Measurements from ENCODE around the gene BMERB1.
"Not testable (repeated sequence)": the region's sequence is repeated elsewhere in the genome, so short reads cannot be mapped to it uniquely, and the experiment has no call there.

The BMERB1 gene

DNA sequence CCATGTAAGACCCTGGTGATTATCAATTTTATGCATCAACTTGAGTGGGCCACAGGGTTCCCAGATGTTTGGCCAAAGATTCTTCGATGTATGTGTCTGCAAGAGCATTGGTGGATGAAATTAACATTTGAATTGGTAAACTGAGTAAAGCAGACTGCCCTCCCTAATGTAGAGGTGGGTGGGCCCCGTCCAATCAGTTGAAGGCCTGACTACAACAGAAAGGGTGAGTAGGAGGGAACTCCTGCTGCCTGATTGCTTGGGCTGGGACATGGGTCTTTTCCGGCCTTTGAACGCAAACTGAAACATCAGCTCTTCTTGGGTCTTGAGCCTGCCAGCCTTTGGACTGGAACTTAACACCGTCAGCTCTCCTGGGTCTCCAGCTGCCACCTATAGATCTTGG is 90.6 kb downstream of the BMERB1 start:
- no peak for DNase-seq

DNA sequence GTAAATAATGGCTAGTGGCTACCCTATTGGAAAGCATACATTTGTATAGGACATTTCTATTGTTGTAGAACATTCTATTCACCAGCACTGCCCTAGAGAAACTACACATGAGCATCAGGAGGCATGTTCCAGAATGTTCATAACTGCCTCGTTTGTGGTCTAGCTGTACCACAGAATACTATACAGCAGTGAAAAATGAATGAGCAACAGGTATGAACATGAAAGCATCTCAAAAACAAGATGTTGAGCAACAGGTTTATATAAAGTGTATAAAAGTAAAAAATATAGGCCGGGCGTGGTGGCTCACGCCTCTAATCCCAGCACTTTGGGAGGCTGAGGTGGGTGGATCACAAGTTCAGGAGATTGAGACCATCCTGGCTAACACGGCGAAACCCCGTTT is 91.7 kb downstream of the BMERB1 start:
- DNase-seq = no peak

DNA sequence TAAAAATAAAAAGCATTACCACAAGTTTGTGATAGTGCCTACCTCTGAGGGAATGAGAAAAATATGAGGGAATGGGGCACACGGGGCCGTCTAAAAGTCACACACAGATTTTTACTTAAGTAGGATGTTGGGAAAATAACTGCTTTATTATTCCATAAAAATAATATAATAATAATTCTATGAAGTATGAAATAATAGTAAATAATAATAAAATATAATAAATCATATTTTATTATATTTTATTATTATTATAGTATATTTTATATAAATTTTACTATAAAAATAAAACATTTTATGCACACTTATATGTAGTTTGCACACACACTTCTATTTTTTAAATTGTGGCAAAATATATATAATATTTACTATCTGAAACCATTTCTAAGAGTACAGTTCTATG is 92.3 kb downstream of the BMERB1 start:
- DNase-seq = no peak

DNA sequence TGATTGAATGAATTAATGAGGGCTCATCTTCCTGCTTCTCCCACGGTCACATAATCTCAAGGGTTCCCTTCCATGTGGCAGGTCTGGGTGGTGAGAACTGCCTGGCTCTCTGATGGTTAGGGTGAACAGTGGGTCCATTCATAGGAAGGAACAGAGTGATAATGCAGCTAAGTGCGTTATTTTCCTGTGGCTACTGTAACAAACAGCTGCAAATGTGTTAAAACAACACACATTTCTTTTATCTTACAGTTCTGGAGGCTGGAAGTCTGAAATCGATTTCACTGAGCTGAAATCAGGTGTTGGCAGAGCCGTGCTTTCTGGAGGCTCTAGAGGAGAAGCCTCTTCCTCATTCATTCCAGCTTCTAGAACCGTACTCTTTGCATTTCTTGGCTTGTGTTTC is 95.3 kb downstream of the BMERB1 start:
- DNase-seq = no peak

DNA sequence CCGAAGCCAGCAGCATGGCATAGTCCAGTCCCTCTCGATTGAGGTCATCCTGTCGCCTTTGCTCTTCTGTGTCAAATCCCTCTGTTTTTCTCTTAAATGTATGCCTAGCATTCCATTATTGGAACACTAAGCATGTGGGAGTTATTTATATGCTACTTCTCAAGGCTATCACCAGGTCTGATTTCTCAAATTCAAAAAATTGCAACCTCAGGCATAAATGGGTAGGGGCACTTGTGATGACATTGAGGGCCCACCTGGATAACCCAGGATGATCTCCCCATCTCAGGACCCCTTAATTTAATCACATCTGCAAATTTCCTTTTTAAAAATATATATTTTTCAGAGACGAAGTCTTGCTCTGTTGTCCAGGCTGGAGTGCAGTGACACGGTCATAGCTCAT is 95.7 kb downstream of the BMERB1 start:
- no peak for DNase-seq

DNA sequence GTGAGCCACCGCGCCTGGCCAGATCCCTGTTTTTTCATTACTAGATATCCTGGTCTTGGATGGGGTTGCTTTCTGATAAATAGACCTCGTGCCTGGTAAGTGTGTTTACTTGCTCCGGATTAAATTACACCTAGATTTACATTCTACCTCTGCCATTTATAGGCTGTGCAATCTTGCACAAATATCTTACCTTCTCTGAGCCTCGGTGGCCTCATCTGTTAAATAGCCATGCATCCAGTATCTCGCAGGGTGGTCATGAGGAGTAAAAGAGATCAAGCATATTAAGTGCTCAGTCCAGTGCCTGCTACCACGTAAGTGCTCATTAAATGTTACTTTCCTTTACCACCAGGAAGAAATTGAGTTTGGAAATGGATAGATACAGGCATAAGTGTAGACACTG is 98.4 kb downstream of the BMERB1 start:
- no peak for DNase-seq

DNA sequence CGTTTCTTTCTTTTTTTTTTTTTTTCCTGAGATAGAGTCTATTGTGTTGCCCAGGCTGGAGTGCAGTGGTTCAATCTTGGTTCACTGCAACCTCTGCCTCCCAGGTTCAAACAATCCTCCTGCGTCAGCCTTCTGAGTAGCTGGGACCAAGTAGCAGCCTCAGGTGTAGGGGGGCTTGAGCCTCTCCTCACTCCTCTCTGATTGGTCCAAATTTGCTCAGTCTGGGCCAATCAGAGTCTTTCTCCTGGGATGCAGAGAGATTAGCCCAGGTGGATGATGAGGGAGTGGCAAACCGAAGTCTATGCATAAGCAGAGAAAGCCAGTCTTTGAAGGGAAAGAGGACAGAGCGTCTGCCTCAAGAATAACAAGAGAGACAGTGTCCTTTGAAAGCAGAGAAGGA is 99.0 kb downstream of the BMERB1 start:
- DNase-seq = no peak

DNA sequence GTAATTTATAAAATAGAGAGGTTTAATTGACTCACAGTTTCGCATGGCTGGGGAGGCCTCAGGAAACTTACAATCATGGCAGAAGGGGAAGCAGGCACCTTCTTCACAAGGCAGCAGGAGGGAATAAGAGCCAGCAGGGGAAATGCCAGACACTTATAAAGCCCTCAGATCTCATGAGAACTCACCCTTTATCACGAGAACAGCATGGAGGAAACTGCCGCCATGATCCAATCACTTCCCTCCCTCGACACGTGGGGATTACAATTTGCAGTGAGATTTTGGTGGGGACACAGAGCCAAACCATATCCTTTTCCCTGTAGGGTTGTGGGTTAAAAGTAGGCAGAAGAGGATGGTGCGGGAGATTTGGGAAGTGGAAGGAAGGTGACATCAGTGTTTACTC is 101.4 kb downstream of the BMERB1 start:
- DNase-seq = no peak

DNA sequence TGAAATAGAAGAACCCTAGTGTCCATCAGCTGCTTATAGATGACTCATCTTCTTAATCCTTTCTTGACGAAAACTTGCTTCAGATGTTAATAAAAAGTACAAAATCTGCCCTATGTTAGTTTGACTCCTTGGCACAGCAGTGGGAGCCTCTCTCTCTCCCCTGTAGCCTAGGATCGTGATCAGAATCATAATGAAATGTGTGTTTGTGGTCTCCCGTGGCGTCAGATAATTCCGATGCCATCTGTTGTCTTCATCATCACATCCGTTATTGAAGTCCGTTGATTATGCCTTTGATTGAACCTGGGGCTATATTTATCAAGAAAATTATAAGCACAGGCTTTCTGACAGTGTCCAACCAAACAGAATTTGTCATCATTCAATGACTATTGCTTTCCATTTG is 102.5 kb downstream of the BMERB1 start:
- no peak for DNase-seq

DNA sequence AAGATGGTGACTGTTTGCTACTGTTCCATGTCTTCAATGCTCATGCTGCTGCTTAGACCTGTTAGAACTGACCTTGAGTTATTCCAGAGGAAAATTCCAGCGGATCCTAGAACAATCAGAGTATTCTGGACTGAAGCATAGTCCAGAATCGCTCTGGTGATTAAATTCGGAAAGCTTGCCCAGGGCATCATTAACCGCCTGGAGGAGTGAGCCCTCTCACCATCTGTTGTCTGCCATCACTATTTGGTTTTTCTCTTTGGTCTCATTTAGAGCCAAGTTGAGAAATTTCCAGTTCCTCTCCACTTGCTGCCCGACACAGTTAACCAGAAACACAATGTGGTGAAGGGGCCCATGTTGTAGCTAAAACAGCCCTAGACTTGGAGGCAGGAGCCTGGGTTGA is 104.1 kb downstream of the BMERB1 start:
- no peak for DNase-seq

DNA sequence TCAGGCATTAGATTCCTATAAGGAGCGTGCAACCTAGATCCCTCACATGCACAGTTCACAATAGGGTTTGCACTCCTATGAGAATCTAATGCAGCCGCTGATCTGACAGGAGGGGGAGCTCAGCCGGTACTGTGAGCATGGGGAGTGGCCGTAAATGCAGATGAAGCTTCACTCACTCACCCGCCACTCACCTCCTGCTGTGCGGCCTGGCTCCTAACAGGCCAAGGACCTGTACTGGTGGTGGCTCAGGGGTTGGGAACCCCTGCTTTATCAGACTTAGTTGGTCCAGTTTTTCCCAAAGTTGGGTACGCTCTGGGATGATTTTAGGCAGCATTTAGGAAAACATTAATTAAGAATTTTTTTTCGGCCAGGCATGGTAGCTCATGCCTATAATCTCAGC is 104.8 kb downstream of the BMERB1 start:
- DNase-seq = no peak

DNA sequence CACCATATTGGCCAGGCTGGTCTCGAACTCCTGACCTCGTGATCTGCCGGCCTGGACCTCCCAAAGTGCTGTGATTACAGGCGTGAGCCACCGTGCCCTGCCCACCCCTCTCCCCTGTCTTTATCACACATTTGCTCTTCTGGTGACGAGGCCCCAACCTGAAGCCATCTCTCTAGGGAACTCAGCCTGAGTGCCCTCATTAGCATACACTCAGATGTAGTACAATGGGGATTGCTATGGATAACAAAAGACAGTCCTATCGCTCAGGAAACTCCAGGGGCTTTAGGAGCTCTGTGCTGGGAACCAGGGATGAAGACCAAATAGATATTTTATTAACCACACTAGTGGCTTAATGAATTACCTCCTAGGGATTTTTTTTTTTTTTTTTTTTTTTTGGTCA is 107.9 kb downstream of the BMERB1 start:
- no peak for DNase-seq

DNA sequence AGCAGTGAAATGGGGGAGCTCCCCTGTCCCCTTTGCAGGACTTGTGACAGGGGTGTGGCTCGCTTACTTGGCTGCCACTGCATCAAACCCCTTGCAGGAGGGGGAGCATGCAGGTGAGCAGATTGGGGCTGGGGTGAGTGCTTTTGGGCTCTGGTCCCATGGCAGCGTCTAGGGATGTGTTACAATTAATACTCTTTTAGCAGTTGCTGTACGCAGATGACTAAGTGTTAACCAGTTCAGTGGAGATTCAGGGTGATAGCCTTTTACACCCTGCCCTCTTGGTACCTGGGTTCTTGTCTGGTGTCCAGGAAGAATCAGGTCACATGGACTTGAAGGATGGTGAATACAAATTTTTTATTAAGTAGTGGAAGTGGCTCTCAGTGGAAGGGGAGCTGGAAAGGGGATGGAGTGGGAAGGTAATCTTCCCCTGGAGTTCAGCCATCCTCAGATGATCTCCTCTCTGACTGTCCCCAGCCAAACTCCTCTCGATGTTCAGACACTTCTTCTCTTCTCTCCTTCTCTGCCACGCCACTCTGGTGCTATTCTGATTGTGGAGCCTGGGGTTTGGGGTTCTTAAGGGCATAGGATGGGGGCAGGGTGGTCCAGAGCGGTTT is 108.5 kb downstream of the BMERB1 start:
- DNase-seq = no peak

DNA sequence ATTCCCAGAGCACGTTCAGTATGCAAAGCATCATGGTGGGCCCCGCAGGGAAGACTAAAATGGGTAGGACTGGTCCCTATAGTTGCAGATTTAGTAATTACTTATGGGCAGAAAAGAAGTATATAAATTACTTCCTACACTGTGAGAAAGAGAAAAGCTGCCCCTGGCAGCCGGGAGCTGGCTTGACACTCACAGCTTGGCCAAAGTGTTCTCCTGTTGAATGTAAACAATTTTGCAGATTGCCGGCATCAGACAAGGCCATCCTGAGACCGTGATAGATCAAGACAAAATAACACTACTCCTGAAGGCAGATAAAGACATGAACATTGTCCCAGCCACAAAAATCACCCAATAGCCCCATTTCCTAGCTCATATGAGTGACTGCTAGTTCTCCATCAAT is 110.0 kb downstream of the BMERB1 start:
- DNase-seq = no peak

DNA sequence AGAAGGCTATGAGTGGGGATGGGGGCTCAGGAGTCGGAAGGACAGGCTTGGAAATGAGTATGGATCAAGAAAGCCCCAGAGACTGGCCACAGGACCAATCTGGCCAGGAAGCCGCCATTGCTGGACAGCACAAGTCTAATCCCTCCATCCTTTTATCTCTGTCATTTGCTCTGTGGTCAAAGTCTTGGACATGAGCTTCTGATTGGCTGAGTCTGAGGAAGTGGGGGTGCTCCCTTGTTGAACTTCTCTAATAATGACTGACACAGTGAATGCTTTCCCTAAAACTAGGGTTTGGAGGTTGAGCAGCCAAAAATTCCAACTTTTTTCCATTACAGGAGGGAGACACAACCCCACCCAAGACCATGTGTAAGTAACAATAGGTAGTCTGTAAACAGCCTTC is 111.2 kb downstream of the BMERB1 start:
- no peak for DNase-seq

DNA sequence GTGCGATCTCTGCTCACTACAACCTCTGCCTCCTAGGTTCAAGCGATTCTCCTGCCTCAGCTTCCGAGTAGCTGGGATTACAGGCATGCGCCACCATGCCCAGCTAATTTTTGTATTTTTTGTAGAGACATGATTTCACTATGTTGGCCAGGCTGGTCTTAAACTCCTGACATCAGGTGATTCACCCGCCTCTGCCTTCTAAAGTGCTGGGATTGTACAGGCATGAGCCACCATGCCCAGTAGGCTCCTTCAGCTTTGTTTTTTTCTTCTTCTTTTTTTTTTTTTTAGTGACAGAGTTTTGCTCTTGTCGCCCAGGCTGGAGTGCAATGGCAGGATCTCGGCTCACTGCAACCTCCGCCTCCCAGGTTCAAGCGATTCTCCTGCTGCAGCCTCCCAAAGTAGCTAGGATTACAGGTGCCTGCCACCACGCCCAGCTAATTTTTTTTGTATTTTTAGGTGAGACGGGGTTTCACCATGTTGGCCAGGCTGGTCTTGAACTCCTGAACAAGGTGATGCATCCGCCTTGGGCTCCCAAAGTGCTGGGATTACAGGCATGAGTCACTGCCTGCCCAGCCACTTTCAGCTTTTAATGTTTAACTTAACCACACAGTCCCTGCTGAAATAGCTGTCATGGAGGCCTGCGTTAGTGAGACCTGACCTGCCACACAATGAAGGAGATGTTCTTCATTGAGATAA is 112.8 kb downstream of the BMERB1 start:
- not testable (repeated sequence) for DNase-seq

DNA sequence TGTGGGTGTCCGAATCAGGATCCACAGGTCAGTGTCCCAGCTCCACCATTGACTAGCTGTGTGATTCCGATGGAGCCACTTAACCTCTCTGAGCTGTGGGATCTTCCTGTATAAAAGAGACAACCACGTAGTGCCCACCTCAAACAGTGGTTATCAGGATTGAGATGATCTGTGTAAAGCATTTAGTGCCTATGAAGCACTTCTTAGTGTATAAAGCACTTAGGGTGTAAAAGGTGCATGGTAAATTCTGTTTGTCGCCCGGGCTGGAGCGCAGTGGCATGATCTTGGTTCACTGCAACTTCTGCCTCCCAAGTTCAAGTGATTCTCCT is 113.3 kb downstream of the BMERB1 start:
- DNase-seq = no peak

DNA sequence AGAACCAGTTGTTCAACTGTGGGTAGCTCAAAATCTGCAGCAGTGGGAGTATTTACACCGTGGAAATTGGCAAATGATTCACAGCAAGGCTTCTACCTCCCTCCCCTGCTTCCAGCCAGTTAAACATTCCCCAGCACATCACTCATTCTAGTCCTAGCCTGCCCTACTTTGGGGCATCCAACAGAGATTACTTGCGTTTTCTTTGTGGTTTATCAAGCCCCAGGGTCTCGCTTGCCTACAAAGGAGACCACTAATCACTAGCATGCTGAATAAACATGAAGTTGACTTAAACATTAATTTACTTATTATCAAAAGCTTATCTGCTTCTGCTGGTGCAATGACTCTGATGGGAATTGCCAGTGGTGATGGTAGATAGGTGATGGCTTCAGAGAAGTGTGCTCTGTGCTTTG is 114.1 kb downstream of the BMERB1 start:
- DNase-seq = no peak

DNA sequence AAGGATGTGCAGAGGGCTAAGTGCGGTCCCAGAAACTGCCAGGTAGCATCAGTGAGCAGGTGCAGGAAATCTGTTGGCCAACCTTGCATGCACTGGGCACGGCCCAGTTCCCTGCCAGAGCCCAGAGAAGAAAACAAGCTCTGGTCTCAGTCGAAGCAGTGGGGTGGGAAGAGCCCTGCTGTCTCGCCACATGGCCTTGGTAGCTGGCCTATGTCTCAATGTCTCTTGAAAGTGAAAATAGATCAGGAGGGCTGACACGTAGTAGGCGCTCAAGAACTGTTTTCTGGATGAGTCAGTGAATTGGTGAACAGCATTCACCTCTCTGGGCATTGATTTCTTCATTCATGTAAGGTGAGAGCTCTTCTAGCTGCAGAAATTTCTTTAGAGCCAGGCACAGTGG is 118.1 kb downstream of the BMERB1 start:
- no peak for DNase-seq

DNA sequence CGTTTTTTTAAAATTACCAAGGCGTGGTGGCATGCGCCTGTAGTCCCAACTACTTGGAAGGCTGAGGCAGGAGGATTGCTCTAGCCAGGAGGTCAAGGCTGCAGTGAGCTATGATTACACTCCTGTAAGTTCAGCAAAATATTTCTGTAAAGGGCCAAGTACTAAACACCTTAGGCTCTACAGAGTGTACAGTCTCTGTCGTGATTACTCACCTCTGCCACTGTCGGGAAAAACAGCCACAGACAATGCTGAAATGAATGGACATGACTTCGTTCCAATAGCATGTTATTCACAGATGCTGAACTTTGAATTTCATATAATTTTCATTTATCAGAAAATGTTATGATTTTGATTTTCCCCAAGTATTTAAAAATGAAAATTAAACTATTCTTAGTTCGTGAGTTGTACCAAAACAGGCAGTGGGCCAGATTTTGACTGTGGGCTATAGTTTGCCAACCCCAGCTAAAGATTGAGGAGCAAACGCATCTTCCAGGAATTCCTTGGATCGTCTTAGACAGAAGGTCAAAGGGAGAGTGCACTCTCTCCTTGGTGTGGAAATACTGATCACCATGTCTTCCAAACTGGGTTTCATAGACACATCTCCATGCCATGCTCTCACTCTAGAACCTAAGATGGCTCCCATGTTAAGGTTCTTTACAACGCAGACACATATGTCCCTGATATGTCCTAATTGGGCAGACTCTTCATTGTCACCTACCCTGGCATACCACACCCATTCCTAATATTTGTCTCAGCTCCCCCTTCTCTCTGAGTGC is 119.1 kb downstream of the BMERB1 start:
- DNase-seq = no peak

DNA sequence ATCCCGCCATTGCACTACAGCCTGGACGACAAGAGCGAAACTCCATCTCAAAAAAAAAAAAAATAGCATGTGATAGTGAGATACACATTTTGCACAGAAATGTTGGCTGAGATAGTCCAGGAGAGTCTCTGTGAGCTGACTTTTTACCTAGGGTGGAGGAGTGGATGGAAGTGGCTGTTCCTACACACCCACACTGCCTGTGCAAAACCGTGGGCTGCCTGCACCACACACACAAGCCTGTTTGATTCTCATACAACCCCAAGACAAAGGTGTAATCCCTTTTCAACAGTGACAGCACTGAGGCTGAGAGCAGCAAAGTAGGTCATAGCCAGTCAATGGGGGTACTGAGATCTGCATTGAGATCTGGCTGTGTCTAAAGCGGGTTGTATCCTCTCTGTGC is 121.7 kb downstream of the BMERB1 start:
- no peak for DNase-seq

DNA sequence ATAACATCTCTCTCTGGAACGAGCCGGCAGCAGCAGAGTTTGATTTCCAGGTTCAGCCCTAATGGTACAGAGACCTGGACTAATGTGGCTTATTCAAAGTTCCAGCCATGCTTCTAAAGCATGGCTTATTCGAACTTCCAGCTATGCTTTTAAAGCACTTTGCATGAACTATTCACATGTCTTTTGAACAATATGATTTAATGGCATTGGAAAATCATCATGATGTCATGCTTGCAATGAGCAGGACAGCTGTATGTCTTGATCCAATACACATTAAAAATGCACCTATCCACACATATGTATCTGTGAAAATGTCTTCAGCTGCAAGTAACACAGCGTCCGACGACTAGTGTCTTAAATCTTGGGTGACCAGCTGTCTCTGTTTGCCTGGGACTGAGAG is 122.9 kb downstream of the BMERB1 start:
- DNase-seq = no peak

DNA sequence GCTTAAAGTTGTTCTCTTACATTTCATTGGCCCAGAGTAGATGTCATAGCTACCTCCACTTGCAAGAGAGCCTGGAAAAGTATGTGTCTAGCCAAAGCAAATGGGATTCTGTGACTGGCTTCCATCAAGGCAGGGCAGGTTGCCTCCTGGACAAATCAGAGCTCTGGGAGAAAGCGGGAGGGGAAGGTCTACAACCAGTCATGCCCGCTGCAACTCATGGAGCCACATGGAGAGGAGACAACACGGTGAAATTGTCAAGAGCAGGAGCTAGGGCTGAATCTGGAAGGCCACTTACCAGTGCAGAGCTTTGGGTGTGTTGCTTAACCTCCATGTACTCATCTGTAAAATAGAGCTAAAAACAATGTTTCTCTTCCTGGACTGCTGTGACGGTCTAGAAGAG is 124.8 kb downstream of the BMERB1 start:
- DNase-seq = no peak

DNA sequence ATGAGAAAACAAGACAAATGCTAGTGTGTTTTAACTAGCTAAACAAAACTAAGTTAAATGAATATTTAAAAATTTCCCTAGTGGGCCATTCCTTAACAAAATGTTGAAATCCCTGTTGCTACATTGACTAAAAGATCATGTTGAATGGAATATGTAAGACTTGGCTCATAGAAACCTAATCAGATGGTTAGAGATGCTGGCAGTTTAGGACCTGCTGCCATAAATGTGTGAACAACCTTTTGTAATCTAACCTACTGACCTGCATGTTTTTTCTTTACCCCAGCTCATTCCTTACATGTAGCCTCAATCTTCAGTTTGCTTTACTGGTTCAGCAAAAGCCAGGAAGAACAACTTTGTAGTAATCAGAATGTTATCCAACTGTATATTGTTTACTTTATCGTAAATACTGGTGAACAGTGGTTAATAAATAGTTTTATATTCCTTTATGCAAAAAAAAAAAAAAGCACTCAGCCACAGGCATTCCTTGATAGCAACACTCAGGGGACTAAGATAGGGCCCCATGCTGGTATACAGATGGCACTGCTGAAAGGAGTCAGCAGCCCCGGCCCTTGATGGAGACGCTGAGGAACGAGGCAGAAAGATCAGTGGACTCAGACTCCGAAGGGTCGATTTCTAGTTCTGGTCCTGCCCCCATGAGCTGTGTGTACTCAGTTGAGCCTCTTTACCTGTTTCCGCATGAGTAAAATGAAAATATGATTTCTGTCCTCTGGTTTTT is 130.4 kb downstream of the BMERB1 start:
- no peak for DNase-seq

Measured in DMS153 (cell line).